BLaER1 treated with 17β-estradiol and CSF1 and Interleukin-3, amounts not matched to agents 10 nM and 100 nM (cell line): ENCODE results near the gene HSPA5.
"Not testable (repeated sequence)": the region's sequence is repeated elsewhere in the genome, so short reads cannot be mapped to it uniquely, and the experiment has no call there.

Experiments
- H3K27ac ChIP-seq, 11 experiments: shearing (Covaris generic); formaldehyde crosslinking; 2 replicates each; pipeline ENCODE4 v1.8.1; 2022
- H3K27me3 ChIP-seq, 11 experiments: shearing (Covaris generic); formaldehyde crosslinking; 2 replicates each; pipeline ENCODE4 v1.8.1; 2022
- H3K36me3 ChIP-seq, 11 experiments: shearing (Covaris generic); formaldehyde crosslinking; 2 replicates each; pipeline ENCODE4 v1.8.1; 2022
- H3K4me1 ChIP-seq, 10 experiments: shearing (Covaris generic); formaldehyde crosslinking; 2 replicates each; pipeline ENCODE4 v1.8.1; 2022
- H3K4me2 ChIP-seq, 11 experiments: shearing (Covaris generic); formaldehyde crosslinking; 2 replicates each; pipeline ENCODE4 v1.8.1; 2022
- H3K4me3 ChIP-seq, 10 experiments: shearing (Covaris generic); formaldehyde crosslinking; 2 replicates each; pipeline ENCODE4 v1.8.1; 2022
- H3K9ac ChIP-seq, 11 experiments: shearing (Covaris generic); formaldehyde crosslinking; 2 replicates each; pipeline ENCODE4 v1.8.1; 2022
- H3K9me3 ChIP-seq, 11 experiments: shearing (Covaris generic); formaldehyde crosslinking; replicated peaks in 1 of 11; 2 replicates each; pipeline ENCODE4 v1.8.1; 2022
- H4K20me1 ChIP-seq, 11 experiments: shearing (Covaris generic); formaldehyde crosslinking; 2 replicates each; pipeline ENCODE4 v1.8.1; 2022
- Cebpa-rat ChIP-seq, 11 experiments: shearing (Covaris generic); IDR thresholded peaks; 2 replicates each; pipeline ENCODE4 v1.8.1; 2022

HSPA5 gene

DNA sequence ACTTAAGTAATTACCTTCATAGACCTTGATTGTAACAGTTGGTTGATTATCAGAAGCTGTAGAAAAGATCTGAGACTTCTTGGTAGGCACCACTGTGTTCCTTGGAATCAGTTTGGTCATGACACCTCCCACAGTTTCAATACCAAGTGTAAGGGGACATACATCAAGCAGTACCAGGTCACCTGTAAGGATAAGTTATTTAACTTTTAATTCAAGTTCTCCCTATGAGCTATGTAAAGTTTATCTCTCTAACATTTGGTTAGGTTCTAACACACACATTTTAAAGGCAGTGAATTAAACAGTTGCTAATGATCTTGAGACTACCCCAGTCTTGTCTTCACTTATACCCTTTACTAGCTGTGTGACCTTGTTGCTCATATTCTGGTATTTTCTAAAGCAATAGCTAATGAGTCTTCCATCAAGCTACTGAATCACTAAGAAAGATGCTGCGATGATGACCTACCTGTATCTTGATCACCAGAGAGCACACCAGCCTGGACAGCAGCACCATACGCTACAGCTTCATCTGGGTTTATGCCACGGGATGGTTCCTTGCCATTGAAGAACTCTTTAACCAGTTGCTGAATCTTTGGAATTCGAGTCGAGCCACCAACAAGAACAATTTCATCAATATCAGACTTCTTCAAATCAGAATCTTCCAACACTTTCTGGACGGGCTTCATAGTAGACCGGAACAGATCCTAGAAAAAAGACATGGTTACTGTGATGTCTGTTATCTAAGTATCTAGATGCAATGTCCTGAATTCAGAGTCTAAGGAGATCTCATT, 2.8 kb downstream of the HSPA5 start:
- Histone ChIP-seq H3K27me3 (no peaks in the 10 kb centered on the region), H3K4me2 (peak overlapping the region; percentile 79 to 98 (median 90)), H3K4me1 (peaks cover 47 to 70% (median 57%) of the 10 kb centered on the region in 10 experiments), H3K27ac (peak overlapping the region in 2 of 11 experiments; percentile 4 to 31; a peak in 1 of 22 replicates), H3K4me3 (peak overlapping the region; percentile 79 to 99 (median 90)), H3K9ac (peak overlapping the region; percentile 93 to 99 (median 97); a peak in 21 of 22 replicates), H3K9me3 (no peaks in the 10 kb centered on the region), H3K36me3 (peaks cover 62 to 75% (median 70%) of the 10 kb centered on the region in 11 experiments), H4K20me1 (peaks cover 69 to 78% (median 76%) of the 10 kb centered on the region in 11 experiments)
- no peak for TF ChIP-seq Cebpa-rat (IDR thresholded peaks at IDR 0.05)

DNA sequence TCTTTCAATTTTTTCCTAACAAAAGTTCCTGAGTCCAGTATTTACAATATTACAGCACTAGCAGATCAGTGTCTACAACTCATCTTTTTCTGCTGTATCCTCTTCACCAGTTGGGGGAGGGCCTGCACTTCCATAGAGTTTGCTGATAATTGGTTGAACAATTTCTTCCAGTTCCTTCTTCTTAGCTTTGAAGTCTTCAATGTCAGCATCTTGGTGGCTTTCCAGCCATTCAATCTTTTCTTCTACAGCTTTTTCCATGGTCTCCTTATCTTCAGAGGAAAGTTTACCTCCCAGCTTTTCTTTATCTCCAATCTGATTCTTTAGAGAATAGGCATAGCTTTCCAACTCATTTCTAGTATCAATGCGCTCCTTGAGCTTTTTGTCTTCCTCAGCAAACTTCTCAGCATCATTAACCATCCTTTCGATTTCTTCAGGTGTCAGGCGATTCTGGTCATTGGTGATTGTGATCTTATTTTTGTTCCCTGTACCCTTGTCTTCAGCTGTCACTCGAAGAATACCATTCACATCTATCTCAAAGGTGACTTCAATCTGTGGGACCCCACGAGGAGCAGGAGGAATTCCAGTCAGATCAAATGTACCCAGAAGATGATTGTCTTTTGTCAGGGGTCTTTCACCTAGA, 4.5 kb downstream of the HSPA5 start:
- H3K27ac ChIP-seq, H3K9me3 ChIP-seq, H3K27me3 ChIP-seq: not testable (repeated sequence)
- Histone ChIP-seq H4K20me1 (peaks cover 69 to 89% (median 80%) of the 10 kb centered on the region in 11 experiments), H3K36me3 (peaks cover 62 to 92% (median 83%) of the 10 kb centered on the region in 11 experiments), H3K9ac (peak overlapping the region in 7 of 11 experiments; percentile 93 to 99 (median 96); a peak in 10 of 22 replicates), H3K4me1 (peaks cover 39 to 56% (median 48%) of the 10 kb centered on the region in 10 experiments), H3K4me2 (peak overlapping the region; percentile 79 to 98 (median 90)), H3K4me3 (peak overlapping the region; percentile 79 to 99 (median 90); a peak in 16 of 20 replicates)

DNA sequence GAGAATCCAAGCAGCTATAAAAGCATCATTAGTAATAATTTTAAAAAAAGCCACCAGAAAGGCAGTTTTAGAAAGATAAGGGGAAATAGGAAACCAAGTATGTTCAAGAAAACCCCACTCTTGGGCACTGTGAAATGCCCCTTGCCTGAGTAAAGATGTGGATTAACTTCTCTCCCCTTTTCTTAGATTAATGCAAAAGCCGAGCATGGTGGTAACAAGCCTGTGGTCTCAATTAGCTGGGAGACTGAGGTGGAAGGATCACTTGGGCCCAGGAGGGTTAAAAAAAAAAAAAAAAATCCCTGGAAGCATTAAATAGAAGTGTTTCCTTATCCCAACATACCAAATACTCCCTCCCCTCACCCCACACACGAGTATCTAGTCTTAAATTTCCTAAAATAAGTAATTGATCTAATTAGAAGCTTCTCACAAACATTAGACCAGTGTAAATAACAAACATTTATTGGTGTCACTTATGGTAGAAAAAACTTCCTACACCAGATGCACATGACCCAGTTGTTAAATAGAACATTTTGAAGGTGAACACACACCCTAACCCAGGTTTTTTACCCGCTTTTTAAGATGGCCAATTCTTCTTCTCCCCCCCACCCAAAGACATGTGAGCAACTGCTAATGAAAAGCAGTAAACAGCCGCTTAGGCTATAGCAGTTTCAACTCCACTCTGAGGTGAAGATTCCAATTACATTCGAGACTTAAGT, 5.2 kb downstream of the HSPA5 start:
- Histone ChIP-seq H3K27ac (peak overlapping the region in 1 of 11 experiments; percentile 4; a peak in 1 of 22 replicates), H3K4me3 (peak overlapping the region in 9 of 10 experiments; percentile 15 to 96 (median 82); a peak in 15 of 20 replicates), H4K20me1 (peaks cover 67 to 89% (median 79%) of the 10 kb centered on the region in 11 experiments), H3K36me3 (peaks cover 62 to 99% (median 90%) of the 10 kb centered on the region in 11 experiments), H3K4me2 (peak overlapping the region; percentile 79 to 98 (median 90)), H3K9ac (peak overlapping the region in 7 of 11 experiments; percentile 9 to 97 (median 64); a peak in 12 of 22 replicates), H3K27me3 (no peaks in the 10 kb centered on the region), H3K4me1 (peaks cover 39 to 56% (median 48%) of the 10 kb centered on the region in 10 experiments), H3K9me3 (no peaks in the 10 kb centered on the region)
- no peak for TF ChIP-seq Cebpa-rat (IDR thresholded peaks at IDR 0.05)

GRCh38 chr9:125234099-125234498, 7.0 kb downstream of the HSPA5 start:
- Histone ChIP-seq H4K20me1 (peaks cover 49 to 73% (median 60%) of the 10 kb centered on the region in 11 experiments), H3K4me1 (peaks cover 33 to 51% (median 42%) of the 10 kb centered on the region in 10 experiments), H3K36me3 (peaks cover 58 to 100% (median 92%) of the 10 kb centered on the region in 11 experiments)
- H3K4me3 ChIP-seq, H3K9ac ChIP-seq, H3K27me3 ChIP-seq, H3K9me3 ChIP-seq, H3K4me2 ChIP-seq, H3K27ac ChIP-seq: not testable (repeated sequence)

DNA sequence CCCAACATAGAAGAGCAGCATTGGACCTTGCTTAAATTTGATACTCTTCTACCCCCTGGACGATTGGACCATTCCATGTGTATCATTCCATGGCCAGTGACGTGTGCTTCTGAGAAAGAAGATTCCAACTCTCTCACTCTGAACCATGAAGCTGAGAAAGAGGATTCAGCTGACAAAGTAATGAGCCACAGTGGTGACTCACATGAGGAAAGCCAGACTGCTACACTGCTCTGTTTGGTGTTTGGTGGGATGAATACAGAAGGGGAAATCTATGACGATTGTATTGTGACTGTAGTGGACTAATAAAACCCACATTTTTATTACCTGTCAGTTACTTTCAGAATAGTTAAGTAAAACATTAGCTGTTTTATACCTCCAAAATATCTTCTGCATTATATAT, 7.5 kb downstream of the HSPA5 start:
- no peak overlapping the region; a peak in 1 of 22 replicates for H3K9ac ChIP-seq
- H3K36me3 ChIP-seq = peaks cover 55 to 100% (median 91%) of the 10 kb centered on the region in 11 experiments
- H4K20me1 ChIP-seq = peaks cover 44 to 69% (median 56%) of the 10 kb centered on the region in 11 experiments
- H3K27me3 ChIP-seq = no peaks in the 10 kb centered on the region
- no peak overlapping the region for H3K4me2 ChIP-seq
- no peak overlapping the region for H3K27ac ChIP-seq
- no peak for TF ChIP-seq Cebpa-rat (IDR thresholded peaks at IDR 0.05)
- H3K9me3 ChIP-seq = no peaks in the 10 kb centered on the region
- peaks cover 29 to 47% (median 38%) of the 10 kb centered on the region in 10 experiments for H3K4me1 ChIP-seq
- no peak overlapping the region for H3K4me3 ChIP-seq

- Histone ChIP-seq H3K36me3 (peaks cover 24 to 99% (median 84%) of the 10 kb centered on the region in 11 experiments), H3K4me2 (no peak overlapping the region), H3K9me3 (no peaks in the 10 kb centered on the region), H3K9ac (no peak overlapping the region), H3K27ac (no peak overlapping the region), H3K4me3 (no peak overlapping the region), H3K4me1 (no peaks in the 10 kb centered on the region), H4K20me1 (peaks cover 0 to 10% (median 5%) of the 10 kb centered on the region in 11 experiments; a peak in 6 of 22 replicates), H3K27me3 (no peaks in the 10 kb centered on the region)
- no peak for TF ChIP-seq Cebpa-rat (IDR thresholded peaks at IDR 0.05)
These were observed 13.4 kb downstream of the HSPA5 start for GRCh38 chr9:125227761-125228160.

- not testable (repeated sequence) for H3K9me3 ChIP-seq, H3K4me1 ChIP-seq, H3K9ac ChIP-seq, H4K20me1 ChIP-seq, H3K27me3 ChIP-seq, H3K4me2 ChIP-seq, H3K27ac ChIP-seq, H3K4me3 ChIP-seq
- H3K36me3 ChIP-seq = peaks cover 43 to 99% (median 89%) of the 10 kb centered on the region in 11 experiments
These were observed 16.3 kb downstream of the HSPA5 start for GRCh38 chr9:125224858-125225257.

DNA sequence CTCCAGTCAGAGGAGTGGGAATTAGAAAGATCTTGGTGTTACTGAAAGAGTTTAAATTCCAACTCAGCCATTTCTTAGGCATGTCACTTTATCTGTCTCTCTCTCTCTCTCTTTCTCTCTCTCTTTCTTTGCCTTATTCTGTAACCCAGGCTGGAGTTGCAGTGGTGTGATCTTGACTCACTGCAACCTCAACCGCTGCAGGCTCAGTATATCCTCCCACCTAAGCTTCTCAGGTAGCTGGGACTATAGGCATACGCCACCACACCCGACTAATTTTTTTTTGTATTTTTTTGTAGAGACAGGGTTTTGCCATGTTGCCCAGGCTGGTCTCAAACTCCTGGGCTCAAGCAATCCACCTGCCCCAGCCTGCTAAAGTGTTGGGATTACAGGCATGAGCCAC, 22.5 kb downstream of the HSPA5 start:
- H4K20me1 ChIP-seq = peaks cover 0 to 14% (median 0%) of the 10 kb centered on the region in 11 experiments; a peak in 6 of 22 replicates
- no peak overlapping the region for H3K9ac ChIP-seq
- no peak for TF ChIP-seq Cebpa-rat (IDR thresholded peaks at IDR 0.05)
- H3K27me3 ChIP-seq = no peaks in the 10 kb centered on the region
- no peak overlapping the region for H3K4me3 ChIP-seq
- no peaks in the 10 kb centered on the region for H3K9me3 ChIP-seq
- H3K4me2 ChIP-seq = no peak overlapping the region
- H3K27ac ChIP-seq = no peak overlapping the region
- no peaks in the 10 kb centered on the region for H3K4me1 ChIP-seq
- peaks cover 51 to 100% (median 96%) of the 10 kb centered on the region in 11 experiments for H3K36me3 ChIP-seq

- H4K20me1 ChIP-seq = peaks cover 0 to 14% (median 0%) of the 10 kb centered on the region in 11 experiments; a peak in 6 of 22 replicates
- no peak for TF ChIP-seq Cebpa-rat (IDR thresholded peaks at IDR 0.05)
- H3K27ac ChIP-seq = no peak overlapping the region
- no peaks in the 10 kb centered on the region for H3K9me3 ChIP-seq
- peaks cover 62 to 100% (median 92%) of the 10 kb centered on the region in 11 experiments for H3K36me3 ChIP-seq
- H3K9ac ChIP-seq = no peak overlapping the region
- H3K27me3 ChIP-seq = no peaks in the 10 kb centered on the region
- H3K4me1 ChIP-seq = no peaks in the 10 kb centered on the region
- no peak overlapping the region for H3K4me3 ChIP-seq
- no peak overlapping the region for H3K4me2 ChIP-seq
These were observed 27.0 kb downstream of the HSPA5 start for GRCh38 chr9:125214186-125214585.
